ENCODE measurements around the gene PNPLA4. TPM values are rescaled to one million over a fixed set of nuclear protein-coding genes. Genes with fewer than 3 reads are reported as not detected.

Gene PNPLA4
- 10 to 100 TPM; 28.0 to 42.4 (median 28.3) TPM for polyA plus RNA-seq (ENCODE audit: insufficient read length in 3 of 3)
- long read RNA-seq, donor 1, transcript PNPLA4-201 (7 exons, 3,372 nt) = major isoform, 7 of 13 reads
- long read RNA-seq, donor 1, partial matches to known transcripts = 6 of 13 reads
- long read RNA-seq, donor 1, other reads (novel, unspliced or antisense) = 0 of 13 reads
- long read RNA-seq, donor 2, transcript PNPLA4-201 (7 exons, 3,372 nt) = major isoform, 15 of 20 reads
- long read RNA-seq, donor 2, partial matches to known transcripts = 5 of 20 reads
- long read RNA-seq, donor 2, other reads (novel, unspliced or antisense) = 0 of 20 reads
- long read RNA-seq, donor 3, transcript PNPLA4-201 (7 exons, 3,372 nt) = major isoform, 10 of 12 reads
- long read RNA-seq, donor 3, partial matches to known transcripts = 0 of 12 reads
- long read RNA-seq, donor 3, other reads (novel, unspliced or antisense) = 0 of 12 reads
- long read RNA-seq, donor 4, transcript PNPLA4-201 (7 exons, 3,372 nt) = major isoform, 10 of 15 reads
- long read RNA-seq, donor 4, partial matches to known transcripts = 5 of 15 reads
- long read RNA-seq, donor 4, other reads (novel, unspliced or antisense) = 0 of 15 reads
- long read RNA-seq, donor 5, transcript PNPLA4-201 (7 exons, 3,372 nt) = major isoform, 7 of 13 reads
- long read RNA-seq, donor 5, partial matches to known transcripts = 6 of 13 reads
- long read RNA-seq, donor 5, other reads (novel, unspliced or antisense) = 0 of 13 reads
- long read RNA-seq, donor 6, transcript PNPLA4-201 (7 exons, 3,372 nt) = major isoform, 12 of 12 reads
- long read RNA-seq, donor 6, partial matches to known transcripts = 0 of 12 reads
- long read RNA-seq, donor 6, other reads (novel, unspliced or antisense) = 0 of 12 reads
- long read RNA-seq, donor 7, transcript PNPLA4-201 (7 exons, 3,372 nt) = major isoform, 13 of 20 reads
- long read RNA-seq, donor 7, partial matches to known transcripts = 6 of 20 reads
- long read RNA-seq, donor 7, other reads (novel, unspliced or antisense) = 0 of 20 reads
- long read RNA-seq, donor 8, partial matches to known transcripts = 0 of 2 reads
- long read RNA-seq, donor 8, other reads (novel, unspliced or antisense) = 0 of 2 reads
- long read RNA-seq, donor 9, transcript PNPLA4-201 (7 exons, 3,372 nt) = major isoform, 19 of 27 reads
- long read RNA-seq, donor 9, partial matches to known transcripts = 8 of 27 reads
- long read RNA-seq, donor 9, other reads (novel, unspliced or antisense) = 0 of 27 reads
- long read RNA-seq, donor 10, transcript PNPLA4-201 (7 exons, 3,372 nt) = major isoform, 9 of 15 reads
- long read RNA-seq, donor 10, partial matches to known transcripts = 5 of 15 reads
- long read RNA-seq, donor 10, other reads (novel, unspliced or antisense) = 0 of 15 reads
- long read RNA-seq, donor 11, transcript PNPLA4-201 (7 exons, 3,372 nt) = major isoform, 9 of 17 reads
- long read RNA-seq, donor 11, partial matches to known transcripts = 8 of 17 reads
- long read RNA-seq, donor 11, other reads (novel, unspliced or antisense) = 0 of 17 reads
- long read RNA-seq, donor 12, transcript PNPLA4-201 (7 exons, 3,372 nt) = major isoform, 17 of 17 reads
- long read RNA-seq, donor 12, partial matches to known transcripts = 0 of 17 reads
- long read RNA-seq, donor 12, other reads (novel, unspliced or antisense) = 0 of 17 reads
- long read RNA-seq, donor 13, partial matches to known transcripts = 0 of 3 reads
- long read RNA-seq, donor 13, other reads (novel, unspliced or antisense) = 0 of 3 reads
- long read RNA-seq, donor 14, transcript PNPLA4-201 (7 exons, 3,372 nt) = major isoform, 21 of 43 reads
- long read RNA-seq, donor 14, partial matches to known transcripts = 20 of 43 reads
- long read RNA-seq, donor 14, other reads (novel, unspliced or antisense) = 0 of 43 reads
- long read RNA-seq, donor 15, transcript PNPLA4-201 (7 exons, 3,372 nt) = major isoform, 18 of 18 reads
- long read RNA-seq, donor 15, partial matches to known transcripts = 0 of 18 reads
- long read RNA-seq, donor 15, other reads (novel, unspliced or antisense) = 0 of 18 reads
- long read RNA-seq, donor 16, transcript PNPLA4-201 (7 exons, 3,372 nt) = major isoform, 11 of 11 reads
- long read RNA-seq, donor 16, partial matches to known transcripts = 0 of 11 reads
- long read RNA-seq, donor 16, other reads (novel, unspliced or antisense) = 0 of 11 reads

- DNase-seq = peak; percentile 88
Observed at GRCh38 chrX:7927259-7928167, at the start of gene PNPLA4. Gene PNPLA4, minus strand, starts transcription at chrX:7927413. Its CDS starts 1,294 bp downstream, at chrX:7926119.

GRCh38 chrX:7972586-7972985 is 45.4 kb upstream of the PNPLA4 start:
- no peak for DNase-seq

- DNase-seq = no peak
Observed at GRCh38 chrX:7970428-7970827, 43.2 kb upstream of the PNPLA4 start.

GRCh38 chrX:7965436-7965835 is 38.2 kb upstream of the PNPLA4 start:
- DNase-seq = no peak

GRCh38 chrX:7960246-7960645 is 33.0 kb upstream of the PNPLA4 start:
- no peak for DNase-seq

GRCh38 chrX:7953446-7953845 is 26.2 kb upstream of the PNPLA4 start:
- no peak for DNase-seq

- no peak for DNase-seq
Observed at GRCh38 chrX:7950865-7951264, 23.7 kb upstream of the PNPLA4 start.

GRCh38 chrX:7948483-7948882 is 21.3 kb upstream of the PNPLA4 start:
- no peak for DNase-seq

GRCh38 chrX:7946960-7947359 is 19.7 kb upstream of the PNPLA4 start:
- no peak for DNase-seq

GRCh38 chrX:7943600-7944245 is 16.5 kb upstream of the PNPLA4 start:
- DNase-seq = no peak

GRCh38 chrX:7941390-7942042 is 14.3 kb upstream of the PNPLA4 start:
- no peak for DNase-seq

- DNase-seq = no peak
Observed at GRCh38 chrX:7934026-7934425, 6.8 kb upstream of the PNPLA4 start.

- DNase-seq = no peak
Observed at GRCh38 chrX:7926914-7927258, 327 bp downstream of the PNPLA4 start.

GRCh38 chrX:7926501-7926900 is 712 bp downstream of the PNPLA4 start:
- no peak for DNase-seq

- DNase-seq = peak; percentile 62
Observed at GRCh38 chrX:7925867-7926472, 1.2 kb downstream of the PNPLA4 start.

- DNase-seq = no peak
Observed at GRCh38 chrX:7921750-7922149, 5.5 kb downstream of the PNPLA4 start.

- no peak for DNase-seq
Observed at GRCh38 chrX:7908821-7909220, 18.4 kb downstream of the PNPLA4 start.

GRCh38 chrX:7904562-7904961 is 22.7 kb downstream of the PNPLA4 start:
- no peak for DNase-seq
